H1 (cell line): ENCODE measurements around the gene HMX1. TPM values are rescaled to one million over a fixed set of nuclear protein-coding genes. Genes with fewer than 3 reads are reported as not detected.

ENCODE experiments used
- CTCF ChIA-PET: fragments of 300-600 bp; sonication (Branson Sonifier 250); formaldehyde crosslinking; loops from one replicate; lab custom pipeline; 2021; ENCODE audit not compliant: partially characterized antibody; lab: Charles Lee
- POLR2A ChIA-PET: fragments of 300-600 bp; sonication (Branson Sonifier 250); formaldehyde crosslinking; loops from one replicate; lab custom pipeline; 2021; ENCODE audit warnings: inconsistent platforms; ENCODE audit not compliant: partially characterized antibody; lab: Charles Lee
- DNase-seq, 2 experiments: peaks; one replicate each; pipeline versions ENCODE4 v3.0.0 to v3.0.0-alpha.2; 2010 to 2022; ENCODE audit warnings: low spot score in 2 of 2, low read depth in 1 of 2, mixed read lengths in 1 of 2
- FAIRE-seq: peaks from 2 replicates; lab custom pipeline; 2011; peaks lifted over from hg19 to GRCh38; lab: Jason Lieb, UNC
- H2AFZ ChIP-seq: 2 replicates; pipeline ENCODE4 v1.8.1; 2012; ENCODE audit warnings: low read length, inconsistent platforms
- H2AK5ac ChIP-seq: 2 replicates; pipeline ENCODE4 v1.6.1; 2013; ENCODE audit warnings: low read depth, low read length
- H2BK120ac ChIP-seq: replicated peaks from 2 replicates; pipeline ENCODE3; 2013; ENCODE audit warnings: low read depth, low read length, inconsistent platforms
- H2BK12ac ChIP-seq: 2 replicates; pipeline ENCODE4 v1.6.1; 2013; ENCODE audit warnings: low read depth, low read length
- H2BK15ac ChIP-seq: 2 replicates; pipeline ENCODE4 v1.6.1; 2013; ENCODE audit warnings: low read length
- H2BK20ac ChIP-seq: 2 replicates; pipeline ENCODE4 v1.6.1; 2013; ENCODE audit warnings: low read length
- H2BK5ac ChIP-seq: 2 replicates; pipeline ENCODE4 v1.6.1; 2013; ENCODE audit warnings: low read depth, low read length
- H3K14ac ChIP-seq: 2 replicates; pipeline ENCODE4 v1.6.1; 2013; ENCODE audit warnings: inconsistent platforms; ENCODE audit not compliant: insufficient read length
- H3K18ac ChIP-seq: 2 replicates; pipeline ENCODE4 v1.6.1; 2013; ENCODE audit warnings: low read length; ENCODE audit errors: extremely low read depth
- H3K23ac ChIP-seq: 2 replicates; pipeline ENCODE4 v1.6.1; 2013; ENCODE audit warnings: inconsistent platforms; ENCODE audit not compliant: insufficient read length
- H3K23me2 ChIP-seq: 2 replicates; pipeline ENCODE4 v1.6.1; 2013; ENCODE audit warnings: low read depth, low read length
- H3K27ac ChIP-seq: 2 replicates; pipeline ENCODE4 v1.6.1; 2011; ENCODE audit warnings: low read depth, low read length, inconsistent platforms
- H3K27me3 ChIP-seq, 4 experiments: replicated peaks in 1 of 4; 1 replicate in 1 of 4; 2 replicates in 3 of 4; pipeline versions ENCODE4 v1.6.1 to v1.8.1; 2011 to 2013; ENCODE audit warnings: low read length in 3 of 4, mild to moderate bottlenecking in 3 of 4, inconsistent platforms in 2 of 4, mixed read lengths in 2 of 4, moderate library complexity in 1 of 4; ENCODE audit not compliant: control insufficient read depth in 3 of 4, insufficient read depth in 3 of 4; ENCODE audit errors: extremely low read depth in 1 of 4
- H3K36me3 ChIP-seq, 4 experiments: 2 replicates each; pipeline versions ENCODE4 v1.6.1 to v1.8.1; 2011 to 2013; ENCODE audit warnings: mild to moderate bottlenecking in 4 of 4, low read length in 3 of 4, moderate library complexity in 2 of 4, control low read depth in 1 of 4, inconsistent platforms in 1 of 4; ENCODE audit not compliant: insufficient read depth in 4 of 4, control insufficient read depth in 2 of 4
- H3K4ac ChIP-seq: replicated peaks from 2 replicates; pipeline ENCODE3; 2013; ENCODE audit warnings: low read length, low read depth, mixed read lengths, inconsistent platforms; ENCODE audit not compliant: insufficient read length
- H3K4me1 ChIP-seq, 4 experiments: replicated peaks in 1 of 4; 1 replicate in 1 of 4; 2 replicates in 3 of 4; pipeline versions ENCODE4 v1.6.1 to v1.8.1; 2011 to 2013; ENCODE audit warnings: low read length in 3 of 4, inconsistent platforms in 2 of 4, mixed read lengths in 1 of 4; ENCODE audit not compliant: insufficient read depth in 4 of 4, control insufficient read depth in 3 of 4
- H3K4me2 ChIP-seq, 2 experiments: 2 replicates each; pipeline versions ENCODE4 v1.6.1 to v1.8.1; 2011 to 2013; ENCODE audit warnings: low read depth in 2 of 2, low read length in 2 of 2, control low read depth in 1 of 2, inconsistent platforms in 1 of 2, mild to moderate bottlenecking in 1 of 2; ENCODE audit not compliant: insufficient read depth in 1 of 2
- H3K4me3 ChIP-seq, 4 experiments: fragments of 200-600, 300-600 bp in 1 of 4; sonication (generic), shearing (Covaris generic), sonication (Bioruptor Twin) in 1 of 4; 2 replicates each; pipeline versions ENCODE4 v1.5.1 to v1.8.1; 2011 to 2016; ENCODE audit warnings: low read length in 4 of 4, low read depth in 3 of 4, control low read depth in 2 of 4, inconsistent platforms in 2 of 4, mild to moderate bottlenecking in 2 of 4, mixed read lengths in 1 of 4, moderate library complexity in 1 of 4; ENCODE audit not compliant: insufficient read depth in 2 of 4; ENCODE audit errors: extremely low read depth in 1 of 4
- H3K56ac ChIP-seq: replicated peaks from 2 replicates; pipeline ENCODE3; 2013; ENCODE audit warnings: low read depth, mild to moderate bottlenecking, mixed read lengths, low read length, inconsistent platforms; ENCODE audit not compliant: insufficient read length
- H3K79me1 ChIP-seq: 2 replicates; pipeline ENCODE4 v1.6.1; 2013; ENCODE audit warnings: low read depth, low read length, control low read depth
- H3K79me2 ChIP-seq, 2 experiments: 2 replicates each; pipeline versions ENCODE4 v1.6.1 to v1.8.1; 2012 to 2013; ENCODE audit warnings: low read length in 2 of 2, mild to moderate bottlenecking in 2 of 2, inconsistent platforms in 1 of 2; ENCODE audit not compliant: insufficient read depth in 2 of 2, control insufficient read depth in 1 of 2
- H3K9ac ChIP-seq, 4 experiments: replicated peaks in 1 of 4; 1 replicate in 1 of 4; 2 replicates in 3 of 4; pipeline versions ENCODE4 v1.6.1 to v1.8.1; 2011 to 2013; ENCODE audit warnings: low read depth in 3 of 4, low read length in 3 of 4, control low read depth in 2 of 4, mild to moderate bottlenecking in 2 of 4, moderate library complexity in 2 of 4, inconsistent platforms in 1 of 4; ENCODE audit errors: extremely low read depth in 1 of 4
- H3K9me3 ChIP-seq, 2 experiments: 2 replicates each; pipeline versions ENCODE4 v1.6.1 to v1.8.1; 2012 to 2013; ENCODE audit warnings: mild to moderate bottlenecking in 2 of 2, moderate library complexity in 2 of 2, control low read depth in 1 of 2, inconsistent platforms in 1 of 2, low read depth in 1 of 2, low read length in 1 of 2, mixed read lengths in 1 of 2; ENCODE audit not compliant: insufficient read depth in 2 of 2
- H4K20me1 ChIP-seq, 2 experiments: replicated peaks in 1 of 2; 2 replicates each; pipeline versions ENCODE3 to v1.8.1; 2011 to 2013; ENCODE audit warnings: inconsistent platforms in 2 of 2, low read length in 2 of 2, mild to moderate bottlenecking in 1 of 2; ENCODE audit not compliant: insufficient read depth in 2 of 2, control insufficient read depth in 1 of 2
- H4K5ac ChIP-seq: 2 replicates; pipeline ENCODE4 v1.6.1; 2013; ENCODE audit warnings: low read length, low read depth, mixed read lengths, inconsistent platforms; ENCODE audit not compliant: insufficient read length
- H4K8ac ChIP-seq: 2 replicates; pipeline ENCODE4 v1.8.0; 2013; ENCODE audit warnings: mild to moderate bottlenecking, moderate library complexity, low read length, inconsistent platforms; ENCODE audit not compliant: insufficient read depth; ENCODE audit errors: extremely low read depth
- H4K91ac ChIP-seq: replicated peaks from 2 replicates; pipeline ENCODE3; 2013; ENCODE audit warnings: low read length, mixed read lengths, inconsistent platforms; ENCODE audit not compliant: insufficient read length
- BCL11A ChIP-seq, 2 experiments: IDR thresholded peaks; one replicate each; pipeline ENCODE4 v1.6.1; 2011; ENCODE audit warnings: low read depth in 2 of 2, low read length in 2 of 2, mild to moderate bottlenecking in 2 of 2
- CHD2 ChIP-seq: IDR thresholded peaks from 2 replicates; pipeline ENCODE4 v1.6.1; 2012; ENCODE audit warnings: low read length, improper control_type of control experiment
- EZH2 ChIP-seq: fragments of 200-600 bp; sonication (generic); IDR thresholded peaks from 2 replicates; pipeline ENCODE4 v1.7.1; 2012; ENCODE audit warnings: low read depth, mild to moderate bottlenecking, moderate library complexity, low read length, inconsistent platforms; ENCODE audit not compliant: severe bottlenecking
- KDM1A ChIP-seq: fragments of 200-600, 300-600 bp; sonication (generic); IDR thresholded peaks from 2 replicates; pipeline ENCODE4 v1.7.1; 2016; ENCODE audit warnings: mild to moderate bottlenecking, low read length, borderline replicate concordance
- RNF2 ChIP-seq: fragments of 200-900, 300-1000 bp; sonication (generic); IDR thresholded peaks from 2 replicates; pipeline ENCODE4 v1.7.1; 2016; ENCODE audit warnings: borderline replicate concordance, low read depth, mild to moderate bottlenecking, antibody characterized with exemption, low read length; ENCODE audit not compliant: poor library complexity, severe bottlenecking; ENCODE audit errors: missing control alignments
- SIRT6 ChIP-seq: IDR thresholded peaks from one replicate; pipeline ENCODE4 v1.7.1; 2012; ENCODE audit warnings: low read length, inconsistent platforms
- SIX5 ChIP-seq: IDR thresholded peaks from 2 replicates; pipeline ENCODE4 v1.6.1; 2011; ENCODE audit warnings: mild to moderate bottlenecking, low read depth, low read length
- whole genome bisulfite sequencing, 2 experiments: shearing (Covaris generic) in 1 of 2; methylation state at CpG; one replicate each; pipeline versions ENCODE4 v1.1.6 to v1.1.7; 2013 to 2015; ENCODE audit warnings: low lambda C conversion rate in 2 of 2, mixed read lengths in 2 of 2, inconsistent platforms in 1 of 2, low coverage in 1 of 2, missing lambda C conversion rate in 1 of 2; ENCODE audit not compliant: insufficient replicate concordance in 2 of 2, insufficient coverage in 1 of 2, insufficient read length in 1 of 2; ENCODE audit errors: extremely low coverage in 1 of 2, missing lambda C conversion rate in 1 of 2; 5-methylcytosine and 5-hydroxymethylcytosine counted together
- polyA plus RNA-seq, 7 experiments: library from polyadenylated mRNA; depleted of rRNA in 3 of 7; stranded (reverse) in 5 of 7; unstranded in 2 of 7; fragments of >200 nt in 5 of 7; fragments of 200-250 nt in 2 of 7; gene quantifications; 1 replicate in 5 of 7; 2 replicates in 1 of 7; 4 replicates in 1 of 7; pipeline versions ENCODE4 v1.2.1 to v1.2.3, GENCODE V29; 2011 to 2013; ENCODE audit warnings: missing spikeins in 2 of 7, mixed read lengths in 2 of 7
- total RNA-seq: library from RNA; stranded (reverse); fragmentation: NEBNext Ultra II Directional; extraction: Animal tissue kit (Norgen Biotek cat#: 25700); gene quantifications from 2 replicates; pipeline ENCODE4 v1.2.1, GENCODE V29; 2021
- TF ChIP-seq, protein P1 (sequence below), 3 experiments: IDR thresholded peaks; 1 replicate in 2 of 3; 2 replicates in 1 of 3; pipeline versions ENCODE4 v1.5.1 to v1.6.1; 2011; ENCODE audit warnings: low read length in 3 of 3, mild to moderate bottlenecking in 3 of 3, inconsistent platforms in 2 of 3, low read depth in 1 of 3, moderate library complexity in 1 of 3; ENCODE audit not compliant: insufficient read depth in 1 of 3; ENCODE audit errors: control extremely low read depth in 1 of 3

HMX1 gene
- total and polyA plus RNA-seq, 2 of the 8 experiments (the other 6 are each of a cell fraction or from before 2014, with no cell fraction given), result 0.26 TPM; not detected in 1

DNA sequence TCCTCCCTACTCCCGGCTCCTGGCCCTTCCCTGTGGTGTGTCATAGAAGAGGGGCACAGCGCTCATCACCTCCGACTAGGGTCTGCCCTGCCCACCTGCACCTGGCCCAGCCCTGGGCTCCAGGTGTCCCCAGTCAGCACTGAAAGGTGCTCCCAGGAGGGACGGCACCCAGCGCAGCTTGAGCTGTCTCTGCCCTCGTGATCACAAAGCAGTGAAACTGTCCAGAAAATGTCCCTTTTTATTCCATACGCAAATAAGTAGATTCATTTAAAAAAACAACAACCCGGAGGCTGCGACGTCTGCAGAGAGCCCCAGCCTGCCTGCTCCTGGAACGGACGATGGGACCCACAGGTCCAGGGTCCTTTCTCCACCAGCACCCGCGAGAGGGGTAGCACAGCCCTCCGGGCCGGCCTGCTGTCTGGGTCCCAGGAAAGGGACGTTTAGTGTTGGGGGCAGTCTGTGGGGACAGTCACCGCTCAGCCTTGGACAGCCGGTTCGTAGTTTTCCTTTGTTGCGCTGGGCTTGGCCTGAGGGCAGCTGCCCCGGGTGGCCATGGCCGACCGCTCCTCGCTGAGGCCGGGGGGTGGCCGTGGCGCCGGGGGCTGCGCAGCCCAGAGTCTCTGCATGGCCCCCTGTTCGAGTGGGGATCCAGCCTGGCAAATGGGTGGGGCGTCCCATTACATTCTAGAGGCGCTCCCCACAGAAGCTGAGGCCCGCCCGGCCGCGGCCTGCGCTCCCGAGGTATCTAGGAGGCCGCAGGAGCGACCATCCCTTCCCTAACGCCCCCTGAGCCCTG is 4.6 kb downstream of the HMX1 start:
- WGBS, 2 experiments, result 7% methylated on average over 34 of the region's 42 CpGs; no CpG with 5 or more reads in 1 of the 2 experiments
- CTCF ChIA-PET, result interaction anchor here (2.3 kb wide), 1 partner anchor 14 kb away, joined by 6 read pairs; no protein-coding TSS in a partner anchor
- no peak for TF ChIP-seq BCL11A (IDR thresholded peaks at IDR 0.05; ENCODE audit: low read depth in 2 of 2, low read length in 2 of 2)
- TF ChIP-seq, protein P1, sequence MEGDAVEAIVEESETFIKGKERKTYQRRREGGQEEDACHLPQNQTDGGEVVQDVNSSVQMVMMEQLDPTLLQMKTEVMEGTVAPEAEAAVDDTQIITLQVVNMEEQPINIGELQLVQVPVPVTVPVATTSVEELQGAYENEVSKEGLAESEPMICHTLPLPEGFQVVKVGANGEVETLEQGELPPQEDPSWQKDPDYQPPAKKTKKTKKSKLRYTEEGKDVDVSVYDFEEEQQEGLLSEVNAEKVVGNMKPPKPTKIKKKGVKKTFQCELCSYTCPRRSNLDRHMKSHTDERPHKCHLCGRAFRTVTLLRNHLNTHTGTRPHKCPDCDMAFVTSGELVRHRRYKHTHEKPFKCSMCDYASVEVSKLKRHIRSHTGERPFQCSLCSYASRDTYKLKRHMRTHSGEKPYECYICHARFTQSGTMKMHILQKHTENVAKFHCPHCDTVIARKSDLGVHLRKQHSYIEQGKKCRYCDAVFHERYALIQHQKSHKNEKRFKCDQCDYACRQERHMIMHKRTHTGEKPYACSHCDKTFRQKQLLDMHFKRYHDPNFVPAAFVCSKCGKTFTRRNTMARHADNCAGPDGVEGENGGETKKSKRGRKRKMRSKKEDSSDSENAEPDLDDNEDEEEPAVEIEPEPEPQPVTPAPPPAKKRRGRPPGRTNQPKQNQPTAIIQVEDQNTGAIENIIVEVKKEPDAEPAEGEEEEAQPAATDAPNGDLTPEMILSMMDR (IDR thresholded peaks at IDR 0.05; ENCODE audit: control extremely low read depth in 1 of 3, insufficient read depth in 1 of 3, low read depth in 1 of 3, low read length in 3 of 3), result no peak
- peak; percentile 16 for TF ChIP-seq RNF2
- TF ChIP-seq SIX5, result no peak
- peak; percentile 90 for TF ChIP-seq EZH2
- no peak for TF ChIP-seq KDM1A
- TF ChIP-seq CHD2, result no peak
- TF ChIP-seq SIRT6, result no peak

More for the DNA sequence above, 4.6 kb downstream of the HMX1 start:
- POLR2A ChIA-PET, result interaction anchor here (1.3 to 1.5 kb wide), 2 partner anchors 9 to 11 kb away, joined by 4 to 6 read pairs; no protein-coding TSS in a partner anchor
- no peaks in the 10 kb centered on the region for H3K79me1 ChIP-seq
- peaks cover 2% of the 10 kb centered on the region; the same call in 1 of the 2 replicates for H3K23me2 ChIP-seq
- peak overlapping the region; percentile 95; the same call in 1 of the 2 replicates for H2AK5ac ChIP-seq
- no peak overlapping the region for H2BK5ac ChIP-seq
- H3K27ac ChIP-seq, result no peak overlapping the region
- no peak overlapping the region for H3K9ac ChIP-seq
- peaks cover 0 to 16% (median 9%) of the 10 kb centered on the region in 4 experiments; a peak in 6 of 7 replicates for H3K4me1 ChIP-seq
- peak overlapping the region; percentile 57; the same call in 1 of the 2 replicates for H4K8ac ChIP-seq
- peaks cover 45 to 49% of the 10 kb centered on the region in 2 experiments for H4K20me1 ChIP-seq
- H3K9me3 ChIP-seq, result peaks cover 0 to 3% of the 10 kb centered on the region in 2 experiments; a peak in 1 of 4 replicates
- H3K4me3 ChIP-seq, result no peak overlapping the region
- no peak overlapping the region for H2AFZ ChIP-seq
- H3K4ac ChIP-seq, result no peak overlapping the region
- peak in 1 of 2 experiments; percentile 61 for DNase-seq
- H3K23ac ChIP-seq, result no peak overlapping the region
- H4K91ac ChIP-seq, result no peak overlapping the region
- H3K56ac ChIP-seq, result no peak overlapping the region
- H3K79me2 ChIP-seq, result no peaks in the 10 kb centered on the region
- H2BK12ac ChIP-seq, result 0 out of 2 replicates have a peak overlapping the region, but pooled peaks have one; percentile 39
- H2BK15ac ChIP-seq, result no peak overlapping the region
- no peak overlapping the region for H2BK20ac ChIP-seq
- no peak overlapping the region for H3K18ac ChIP-seq
- peaks cover 0 to 18% (median 0%) of the 10 kb centered on the region in 4 experiments; a peak in 1 of 8 replicates for H3K36me3 ChIP-seq
- H3K27me3 ChIP-seq, result peaks cover 97 to 99% (median 97%) of the 10 kb centered on the region in 4 experiments
- H2BK120ac ChIP-seq, result no peak overlapping the region
- peak overlapping the region; percentile 13 to 22; a peak in 2 of 4 replicates for H3K4me2 ChIP-seq
- no peak overlapping the region for H4K5ac ChIP-seq
- H3K14ac ChIP-seq, result no peak overlapping the region
- FAIRE-seq, result no peak
